ENCODE data around the gene RASGEF1C.

Gene RASGEF1C

DNA sequence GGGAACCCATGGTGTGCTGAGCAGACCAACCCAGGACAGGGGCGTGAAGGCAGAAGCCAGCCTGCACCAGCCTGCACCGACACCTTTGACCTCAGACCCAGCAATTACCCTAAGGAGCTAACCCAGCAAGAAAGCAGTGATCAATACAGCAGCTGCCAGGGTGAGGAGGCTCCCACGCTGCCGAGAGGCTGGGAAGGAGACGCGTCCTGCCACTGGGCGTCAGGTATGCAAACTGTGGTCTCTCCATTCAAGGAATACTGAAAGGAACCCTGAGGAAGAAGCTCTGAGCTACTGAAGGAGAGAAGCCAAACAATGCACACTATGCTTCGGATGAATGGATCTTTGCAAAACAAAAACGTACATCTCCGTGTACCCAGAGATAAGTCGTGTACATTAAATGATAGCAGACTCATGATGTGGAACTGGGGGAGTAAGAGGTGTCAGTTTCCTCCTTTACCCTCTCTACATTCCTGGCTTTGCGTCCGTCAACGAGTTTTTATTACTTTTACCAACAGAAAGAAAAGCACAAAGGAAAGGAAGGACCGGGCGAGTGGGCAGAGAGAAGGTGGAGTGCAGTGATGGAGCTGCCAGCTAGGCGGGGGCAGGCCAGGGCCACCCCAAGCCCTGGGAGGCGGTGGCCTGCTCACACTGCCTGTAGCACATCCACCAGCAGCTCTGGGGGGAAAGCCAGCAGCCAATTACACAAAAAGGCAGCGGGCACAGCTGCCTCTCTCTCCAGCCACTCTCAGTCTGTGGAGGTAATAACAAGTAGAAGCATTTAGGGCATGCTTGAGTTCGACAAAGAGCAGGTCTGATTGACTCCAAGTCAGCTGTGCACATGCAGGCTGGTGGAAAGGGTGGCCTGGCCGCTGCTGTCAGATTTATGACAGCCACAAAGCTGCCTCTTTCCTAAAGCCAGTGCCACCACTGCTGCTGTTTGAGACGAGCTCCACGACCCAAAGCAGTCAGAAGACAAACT lies 29.3 kb downstream of the RASGEF1C start:
- no peak for FAIRE-seq

DNA sequence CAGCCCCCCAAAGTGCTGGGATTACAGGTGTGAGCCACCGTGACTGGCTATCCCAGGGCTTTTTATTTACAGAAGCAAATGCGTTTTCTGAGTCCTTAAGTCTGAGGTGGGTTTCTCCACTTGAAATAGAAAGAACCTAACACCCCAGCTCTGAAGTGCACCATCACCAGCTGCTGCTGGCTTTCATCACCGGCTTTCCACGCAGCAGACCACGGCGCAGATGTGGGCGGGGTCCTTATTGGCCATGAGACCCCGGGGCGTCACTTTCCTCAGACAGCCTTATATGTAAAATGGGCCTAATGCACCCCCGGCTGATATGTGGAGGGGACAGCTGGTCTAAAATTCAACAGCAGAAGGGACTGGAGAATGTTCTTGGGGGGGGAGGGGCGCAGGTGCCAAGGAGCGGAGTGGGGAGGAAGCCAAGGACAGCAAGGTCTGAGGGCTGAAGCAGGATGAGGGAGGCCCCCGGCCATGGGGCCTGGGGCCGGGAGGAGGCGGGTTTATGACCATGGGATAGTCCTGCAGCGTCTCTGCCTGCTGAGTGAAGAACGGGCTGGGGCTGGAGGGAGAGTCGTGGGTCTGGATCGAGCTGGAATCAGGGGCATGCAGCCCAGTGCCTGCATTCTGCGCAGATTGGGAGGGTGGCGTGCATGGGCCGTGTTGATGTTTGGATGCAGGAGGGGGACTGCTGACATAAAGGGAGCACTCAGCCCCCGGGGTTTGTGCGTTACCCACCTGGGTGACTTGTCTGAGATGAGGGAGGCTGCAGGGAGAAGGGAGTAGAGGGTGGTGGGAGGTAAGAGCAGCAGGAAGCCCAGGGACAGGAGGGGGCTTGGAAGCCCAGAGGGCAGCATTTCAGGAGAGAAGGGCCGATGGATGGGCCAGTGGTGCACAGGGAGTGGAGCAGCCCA lies 30.2 kb downstream of the RASGEF1C start:
- FAIRE-seq: no peak

DNA sequence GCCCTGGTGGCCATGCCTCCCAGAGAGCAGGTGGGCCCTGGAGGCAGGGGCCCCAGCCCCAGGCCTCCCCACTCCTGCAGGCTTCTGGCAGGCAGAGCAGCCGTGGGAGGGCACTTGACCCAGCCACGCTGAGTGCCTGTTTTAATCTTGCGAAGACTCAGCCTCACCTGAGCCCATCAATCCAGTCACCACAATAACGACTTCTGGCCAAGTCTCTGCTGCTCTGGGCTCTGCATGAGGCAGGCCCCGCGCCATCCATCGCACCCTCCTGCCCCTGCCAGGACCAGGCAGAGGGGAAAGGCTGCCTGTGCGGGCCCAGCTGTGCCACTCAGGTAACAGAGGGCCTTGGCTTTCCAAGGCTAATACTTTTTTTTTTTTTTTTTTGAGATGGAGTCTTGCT lies 32.8 kb downstream of the RASGEF1C start:
- no peak for FAIRE-seq

DNA sequence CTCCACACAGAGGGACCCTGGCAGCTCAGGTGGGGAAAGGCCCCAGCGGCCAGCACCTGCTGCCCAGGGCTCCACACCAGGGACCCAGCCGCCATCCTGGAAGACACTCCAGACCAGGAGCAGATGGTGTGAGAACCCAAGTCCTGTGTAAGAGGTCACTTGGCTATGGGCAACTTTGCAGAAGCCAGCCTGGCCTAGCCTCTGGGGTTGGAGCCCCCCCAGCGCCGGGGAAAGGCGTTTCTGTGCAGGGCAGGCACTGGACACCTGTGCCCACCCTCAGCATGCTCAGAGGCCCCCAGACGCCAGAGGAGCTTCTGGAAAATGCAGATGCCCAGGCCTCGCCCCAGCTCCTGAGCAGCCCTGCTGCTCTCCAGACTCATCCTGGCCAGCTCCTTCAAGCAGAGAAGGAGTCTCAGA lies 34.0 kb downstream of the RASGEF1C start:
- no peak for FAIRE-seq

DNA sequence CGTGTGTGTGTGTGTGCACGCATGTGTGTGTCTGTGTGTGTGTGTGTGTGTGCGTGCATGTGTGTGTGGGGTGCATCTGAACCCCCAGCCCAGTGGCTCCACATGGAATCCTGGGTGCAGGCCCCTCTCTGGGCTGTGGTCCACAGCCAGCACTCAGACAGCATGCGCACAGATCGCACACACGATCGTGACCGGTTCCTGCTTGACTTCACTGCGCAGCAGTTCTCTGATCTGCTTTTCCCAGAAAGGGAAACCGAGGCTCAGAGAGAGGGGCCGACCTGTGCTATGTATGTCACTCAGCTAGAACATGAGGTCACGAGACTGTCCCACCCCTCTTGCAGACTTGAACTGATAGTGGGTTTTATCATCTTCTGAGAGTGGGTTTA lies 34.4 kb downstream of the RASGEF1C start:
- FAIRE-seq: no peak

DNA sequence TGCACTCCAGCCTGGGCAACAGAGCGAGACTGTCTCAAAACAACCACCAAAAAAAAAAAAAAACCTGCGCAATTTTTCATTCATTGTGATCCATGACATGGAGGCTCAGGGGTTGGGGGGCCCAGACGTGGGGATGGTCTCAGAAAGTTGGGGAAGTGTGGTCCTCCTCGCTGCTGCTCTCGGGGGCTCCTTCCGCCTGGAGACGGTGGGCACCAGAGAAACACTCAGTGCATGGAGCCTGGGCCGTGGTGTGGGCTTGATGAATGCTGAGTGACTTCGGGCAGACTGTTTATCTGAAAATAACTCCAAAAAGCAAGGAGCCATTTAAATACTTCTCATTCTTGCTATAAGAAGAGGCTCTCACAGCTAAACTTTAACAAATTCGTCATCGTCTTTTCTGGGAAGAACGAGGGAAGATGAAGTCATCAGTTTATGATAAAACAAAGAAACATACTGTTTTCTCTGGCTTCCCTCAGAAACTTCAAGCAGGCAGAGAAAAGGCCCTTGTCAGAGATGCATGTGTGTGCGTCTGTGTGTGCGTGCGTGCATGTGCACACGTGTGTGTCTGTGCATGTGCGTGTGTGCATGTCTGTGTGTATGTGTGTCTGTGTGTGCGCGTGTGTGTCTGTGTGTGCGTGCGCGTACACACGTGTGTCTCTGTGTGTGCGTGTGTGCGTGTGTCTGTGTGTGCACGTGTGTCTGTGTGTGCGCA lies 35.0 kb downstream of the RASGEF1C start:
- no peak for FAIRE-seq

DNA sequence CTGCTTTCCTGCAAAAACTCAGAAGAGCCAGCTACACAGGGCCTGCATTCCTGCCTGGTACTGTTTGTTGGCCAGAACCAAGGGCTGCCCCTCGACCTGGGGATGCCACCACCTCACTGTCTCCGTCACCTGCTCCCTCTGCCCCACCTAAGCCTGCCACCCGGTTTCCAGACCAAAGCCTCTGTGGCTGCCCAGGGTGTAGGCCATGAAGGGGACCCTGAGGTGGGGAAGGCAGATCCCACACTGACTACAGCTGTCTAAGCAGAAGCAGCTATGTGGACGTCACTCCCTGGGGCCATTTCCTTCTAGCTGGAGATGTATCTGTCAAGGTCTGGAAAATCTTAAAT lies 35.8 kb downstream of the RASGEF1C start:
- FAIRE-seq: no peak

DNA sequence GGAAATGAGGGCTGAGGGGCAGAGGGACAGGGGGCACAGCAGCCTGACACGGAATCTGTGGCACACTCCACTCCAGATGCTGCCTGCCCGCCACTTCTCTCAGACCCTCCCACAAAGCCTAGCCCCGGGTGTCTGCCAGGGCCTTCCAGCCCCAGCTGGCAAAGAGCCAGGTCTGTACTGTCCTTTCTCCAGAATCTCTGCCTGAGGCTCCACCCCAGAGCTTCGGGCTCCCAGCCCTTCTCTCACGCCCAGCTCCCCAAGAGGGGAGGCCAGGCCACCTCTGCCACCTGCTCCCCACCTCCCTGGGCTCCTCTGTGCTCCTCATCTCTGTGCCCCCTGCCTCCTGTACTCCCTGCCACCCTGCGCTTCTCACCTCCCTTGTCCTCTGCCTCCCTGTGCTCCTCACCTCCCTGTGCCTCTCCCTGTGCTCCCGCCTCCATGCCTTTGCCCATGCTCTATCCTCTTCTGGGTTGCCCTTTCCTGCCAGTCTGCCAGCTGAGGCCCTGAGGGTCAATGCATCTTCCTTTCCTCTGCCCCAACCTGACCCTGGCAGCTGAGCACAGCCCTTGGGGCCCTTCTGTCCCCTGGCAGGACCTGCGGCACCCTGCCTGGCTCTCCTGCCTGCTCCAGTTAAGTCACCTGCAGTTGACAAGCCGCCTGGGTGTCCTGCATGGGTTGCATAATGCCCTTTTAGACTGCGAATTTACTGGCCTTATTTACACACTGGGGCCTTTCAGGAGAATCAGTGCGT lies 36.4 kb downstream of the RASGEF1C start:
- no peak for FAIRE-seq

DNA sequence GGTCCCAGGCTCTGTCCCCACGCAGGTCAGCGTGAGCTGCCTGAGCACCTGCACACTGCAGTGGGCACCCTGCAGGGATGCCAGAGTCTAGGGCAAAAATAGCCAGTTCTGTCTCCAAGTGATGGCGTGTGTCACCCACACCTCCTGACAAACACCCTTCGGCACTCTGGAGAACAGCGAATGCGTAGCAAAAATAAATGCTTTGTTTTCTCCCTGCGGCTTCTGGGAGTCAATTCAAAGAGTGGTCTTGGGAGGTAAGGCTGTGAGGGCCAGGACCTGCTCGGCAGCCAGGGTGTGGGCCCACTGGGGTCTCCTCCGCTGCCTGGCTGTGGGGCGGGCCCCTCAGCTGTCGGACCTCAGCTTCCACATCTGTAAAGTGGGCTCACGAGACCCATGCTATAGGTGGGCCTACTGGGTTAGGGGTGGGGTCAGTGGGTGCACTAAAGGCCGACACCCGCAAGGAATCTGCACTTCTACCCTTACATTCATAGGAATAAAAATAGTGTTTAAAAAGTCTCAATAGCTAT lies 37.4 kb downstream of the RASGEF1C start:
- no peak for FAIRE-seq

DNA sequence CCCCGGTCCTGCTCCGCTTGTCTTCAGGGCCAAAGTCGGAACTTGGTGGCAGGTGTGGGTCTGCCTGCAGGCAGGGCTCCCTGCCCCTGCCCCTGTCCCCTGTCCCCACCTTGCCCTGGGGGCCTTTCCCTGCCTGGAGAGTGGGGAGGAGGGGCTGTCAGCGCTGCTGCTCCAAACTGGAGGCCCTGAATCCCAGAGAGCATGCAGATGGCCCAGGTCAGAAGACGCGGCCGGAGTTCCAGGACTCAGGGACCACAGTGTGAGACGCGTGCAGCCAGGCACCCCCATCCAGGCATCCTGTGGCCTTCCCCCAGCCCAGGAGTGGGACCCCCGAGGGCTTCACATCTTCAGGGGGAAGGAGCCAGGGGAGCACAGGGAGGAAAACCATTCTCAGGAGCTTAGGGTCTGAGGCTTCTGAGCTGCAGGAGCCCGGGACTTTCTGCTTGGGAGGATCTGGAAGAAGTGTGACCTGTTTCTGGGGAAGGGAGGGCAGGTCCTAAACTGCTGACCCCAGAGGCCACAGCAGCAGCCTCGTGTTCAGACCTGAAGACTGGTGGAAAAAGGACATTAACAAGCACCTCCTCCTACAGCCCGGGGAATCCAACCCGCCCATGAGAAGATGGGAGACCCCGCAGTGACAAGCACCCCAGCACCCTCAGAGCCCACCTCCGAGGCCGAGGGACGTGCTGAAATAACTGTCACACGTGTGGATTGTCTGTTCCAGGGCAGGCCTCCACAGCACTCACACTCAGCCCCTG lies 38.0 kb downstream of the RASGEF1C start:
- FAIRE-seq: no peak

DNA sequence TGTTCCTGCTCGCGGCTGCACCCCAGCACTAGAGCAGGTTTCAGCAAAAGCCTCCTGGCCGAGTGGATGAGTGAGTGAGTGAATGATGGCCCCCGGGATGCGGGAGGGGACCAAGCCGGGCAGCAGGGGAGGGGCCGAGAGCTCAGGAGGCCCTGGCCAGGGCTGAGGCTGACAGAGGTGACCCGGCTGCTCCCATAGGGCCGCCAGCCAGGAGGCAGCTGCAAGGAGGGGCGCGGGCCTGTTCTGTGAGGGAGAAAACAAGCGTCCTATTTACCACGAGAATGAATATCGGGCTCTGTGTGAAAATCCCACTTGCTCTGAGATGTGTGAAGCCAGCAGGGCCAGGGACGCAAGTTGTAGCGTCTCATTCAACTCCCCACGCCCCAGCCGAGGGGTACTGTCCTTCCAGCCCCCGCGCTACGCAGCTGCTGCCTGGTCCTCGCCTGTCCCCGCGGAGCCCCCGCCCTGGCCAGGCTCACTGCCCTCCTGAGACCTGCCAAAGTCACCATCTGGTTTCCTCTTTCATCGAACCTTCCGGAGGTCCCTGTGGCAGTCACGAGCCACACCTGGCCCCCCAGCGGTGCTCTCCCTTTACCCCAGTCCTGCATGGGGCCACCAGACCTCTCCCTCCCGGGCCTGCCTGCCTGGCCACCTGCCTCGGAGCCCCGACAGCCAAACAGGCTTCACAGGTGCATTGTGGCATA lies 38.8 kb downstream of the RASGEF1C start:
- FAIRE-seq: no peak

DNA sequence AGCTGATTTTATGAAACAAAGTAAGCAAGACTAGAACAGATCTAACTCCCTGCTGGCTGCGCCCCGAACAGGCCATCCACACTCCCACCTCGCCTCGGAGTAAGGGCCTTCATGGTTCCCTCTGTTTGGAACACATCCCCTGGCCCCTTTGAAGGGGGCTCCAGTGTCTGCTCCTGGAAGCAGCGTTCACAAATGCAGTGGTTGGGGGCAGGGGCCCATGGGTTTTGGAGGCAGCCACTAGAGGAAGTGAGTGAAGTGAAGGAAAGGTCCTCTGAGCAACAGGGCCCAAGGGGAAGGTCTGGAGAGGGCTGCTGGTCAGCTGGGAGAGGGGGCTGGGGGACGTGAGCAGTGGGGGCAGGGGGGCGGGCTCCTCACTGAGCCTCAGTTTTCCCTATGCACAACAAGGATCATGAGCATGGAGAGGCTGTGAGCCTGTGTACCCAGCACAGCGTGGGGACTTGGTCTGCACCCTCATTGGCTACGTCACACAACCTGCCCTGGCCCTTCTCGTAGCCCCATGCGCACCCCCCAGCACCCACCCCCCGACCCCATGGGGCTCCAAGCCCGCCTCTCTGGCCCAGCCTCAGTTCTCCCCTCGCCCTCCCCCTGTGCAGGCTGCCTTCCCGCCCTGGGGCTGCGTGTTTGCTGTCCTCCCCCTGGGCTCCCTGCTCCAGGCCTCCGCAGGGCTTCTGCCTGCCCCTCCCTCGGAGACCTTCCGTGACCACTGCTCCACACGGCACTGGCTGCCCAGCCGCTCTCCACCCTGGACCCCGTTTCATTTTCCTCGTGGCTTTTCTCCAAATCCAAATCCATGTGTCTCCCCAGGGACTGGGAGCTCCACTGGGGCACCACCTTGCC lies 39.5 kb downstream of the RASGEF1C start:
- FAIRE-seq: no peak

DNA sequence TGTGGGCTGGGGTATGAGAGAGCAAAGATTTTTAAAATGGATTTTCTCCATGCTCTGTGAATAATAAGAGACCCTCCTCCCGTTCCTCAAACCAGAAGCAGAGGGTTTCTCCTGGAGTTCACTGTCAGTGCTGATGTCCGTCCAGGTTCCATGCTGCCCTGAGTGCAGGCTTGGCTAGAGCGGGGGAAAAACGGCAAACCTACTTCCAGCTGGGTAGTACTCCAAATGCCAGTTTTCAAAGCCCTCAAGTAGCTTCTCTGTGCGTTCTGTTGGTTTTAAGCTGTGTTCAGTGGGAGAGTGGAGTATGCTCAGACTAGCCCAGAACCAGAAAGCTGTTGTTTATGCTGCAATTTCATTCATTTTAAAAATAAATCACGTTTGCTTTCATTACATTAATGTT lies 40.3 kb downstream of the RASGEF1C start:
- FAIRE-seq: no peak

DNA sequence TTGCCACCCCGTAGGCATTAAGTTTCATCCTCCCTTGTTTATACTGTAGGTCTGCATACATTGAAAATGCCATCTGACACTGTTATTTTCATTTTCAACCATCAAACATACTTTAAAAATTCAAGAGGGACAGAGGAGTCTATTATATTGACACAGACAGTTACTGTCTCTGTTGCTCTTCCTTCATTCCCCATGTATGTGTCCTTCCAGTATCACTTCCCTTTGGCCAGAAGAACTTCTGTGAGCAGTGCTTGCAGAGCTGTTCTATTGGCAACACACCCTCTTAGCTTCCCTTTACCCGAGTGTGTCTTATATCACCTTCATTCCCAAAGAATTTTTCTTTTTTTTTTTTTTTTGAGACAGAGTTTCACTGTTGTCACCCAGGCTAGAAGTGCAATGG lies 42.8 kb downstream of the RASGEF1C start:
- no peak for FAIRE-seq

DNA sequence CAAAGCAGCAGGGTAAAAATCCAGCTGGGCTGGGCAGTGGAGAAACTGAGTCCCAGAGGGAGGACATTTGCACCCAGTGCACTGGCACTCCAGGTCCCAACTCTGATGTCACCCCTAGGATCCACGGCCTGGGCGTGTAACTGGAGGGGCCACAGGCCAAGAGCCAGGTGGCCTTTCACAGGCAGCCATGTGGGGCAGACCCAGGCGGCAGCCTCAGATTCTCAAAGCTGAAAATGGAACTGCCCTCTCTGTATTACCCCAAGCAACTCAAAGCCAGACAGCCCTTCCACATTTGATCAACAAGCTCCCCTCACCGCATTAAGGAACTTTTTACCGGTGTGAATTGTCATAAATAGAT lies 46.7 kb downstream of the RASGEF1C start:
- no peak for FAIRE-seq

DNA sequence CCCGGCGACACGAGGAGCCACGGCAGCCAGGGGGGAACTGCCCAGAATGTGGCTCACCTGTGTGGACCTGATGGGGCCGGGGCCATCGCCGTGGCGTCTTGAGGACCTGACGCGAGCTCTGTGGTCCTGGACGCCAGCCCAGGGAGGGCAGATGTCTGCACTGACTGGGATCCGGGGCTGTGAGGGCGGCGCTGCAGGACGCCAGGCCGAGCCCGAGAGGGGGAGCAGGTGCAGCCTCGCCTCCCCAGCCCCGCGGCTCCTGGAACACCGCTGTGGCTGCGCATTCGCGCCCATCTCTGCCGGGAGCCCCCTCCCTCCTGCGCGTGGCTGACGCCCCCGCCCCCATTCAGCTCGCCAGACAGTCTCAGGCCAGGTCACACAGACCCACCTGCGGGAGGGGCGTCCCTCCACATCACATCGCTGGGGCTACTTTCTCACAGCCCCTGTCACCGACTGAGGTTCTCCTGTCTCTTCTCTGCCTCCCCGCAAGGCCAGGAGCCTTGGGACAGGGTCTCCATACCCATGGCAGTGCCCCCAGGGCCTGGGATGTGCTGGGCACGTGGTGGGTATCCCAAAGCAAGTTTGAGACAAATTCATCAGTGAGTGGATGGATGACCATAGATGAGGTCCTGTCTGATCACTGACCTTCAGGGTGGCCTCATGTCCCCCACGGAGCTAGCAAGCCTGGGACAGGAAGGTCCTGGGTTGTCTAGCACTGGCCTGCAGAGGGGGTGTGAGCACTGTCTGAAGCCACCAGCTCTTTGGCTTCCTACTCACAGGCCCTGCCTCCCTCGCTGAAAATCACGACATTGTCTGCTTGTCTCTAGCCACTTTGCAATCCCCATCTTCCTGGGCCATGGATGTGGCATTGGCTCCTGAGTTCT lies 47.3 kb downstream of the RASGEF1C start:
- no peak for FAIRE-seq

DNA sequence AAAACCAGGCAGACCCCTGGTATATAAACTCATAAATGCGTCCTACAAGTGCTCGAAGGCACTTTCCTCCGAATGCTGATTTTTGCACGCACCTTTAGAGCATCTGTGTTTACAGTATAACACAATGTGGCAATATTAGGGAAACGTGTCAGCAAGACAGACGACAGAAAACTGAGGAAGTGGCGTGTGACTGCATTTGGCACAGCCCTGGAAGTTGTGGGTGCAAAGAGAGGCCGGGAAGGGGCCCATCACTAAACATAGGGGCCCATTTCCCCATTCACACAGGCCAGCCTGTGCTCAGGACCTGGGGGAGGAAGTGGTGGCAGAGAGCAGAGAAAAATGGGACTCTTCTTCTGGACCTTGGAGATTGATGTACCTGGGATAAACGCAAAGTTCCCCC lies 48.2 kb downstream of the RASGEF1C start:
- no peak for FAIRE-seq

DNA sequence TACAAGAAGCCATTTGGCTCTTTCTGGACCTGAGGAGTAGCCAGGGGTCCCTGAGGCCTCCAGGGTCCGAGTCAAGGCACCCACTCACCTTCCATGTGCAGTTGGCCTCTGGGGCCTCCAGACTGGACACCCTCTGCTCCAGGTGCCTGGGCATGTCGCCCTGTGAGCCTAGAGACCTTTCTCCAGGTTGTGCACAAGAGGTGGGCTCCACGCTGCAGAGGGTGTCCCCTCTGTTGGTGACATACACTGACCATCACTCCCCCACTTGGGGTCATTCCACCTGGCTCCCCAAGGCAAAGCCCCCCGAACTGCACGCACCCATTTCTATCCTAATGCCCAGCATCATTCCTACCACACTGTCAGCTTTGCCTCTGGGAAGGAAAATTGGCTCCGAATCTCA lies 48.8 kb downstream of the RASGEF1C start:
- FAIRE-seq: no peak

DNA sequence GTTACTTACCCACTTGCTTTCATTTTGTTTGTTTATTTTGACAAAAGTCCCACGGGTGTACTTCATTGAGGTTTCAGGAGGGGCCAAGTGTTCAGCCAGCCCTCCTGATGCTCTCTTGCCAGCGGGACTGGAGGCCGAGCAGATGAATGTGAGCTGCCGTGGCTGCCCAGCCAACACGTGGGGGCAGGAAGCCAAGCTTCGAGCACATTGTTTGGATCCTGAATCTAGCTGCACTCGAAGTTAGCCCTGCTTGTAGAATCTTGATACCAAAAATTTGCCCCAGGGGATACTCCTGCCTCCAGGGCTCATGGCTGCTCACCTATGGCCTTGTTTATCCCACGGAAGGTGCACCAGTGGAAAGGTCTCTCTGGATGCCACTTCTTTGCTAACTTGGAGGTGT lies 49.3 kb downstream of the RASGEF1C start:
- FAIRE-seq: no peak

Measured in colon (tissue), 2 donors.